Measurements from ENCODE around the gene PRAC2. TPM values are rescaled to one million over a fixed set of nuclear protein-coding genes. Genes with fewer than 3 reads are reported as not detected.

PRAC2 gene
- total and polyA plus RNA-seq, 2 of the 13 experiments (the other 11 are each of a cell fraction or from before 2014, with no cell fraction given), result not detected

GRCh38 chr17:48773245-48773644 is 50.3 kb downstream of the PRAC2 start:
- intact Hi-C loops (cut with micrococcal nuclease; ENCODE audit: unreplicated experiment) (no loop called here), in situ Hi-C loops (cut with HindIII; ENCODE audit: extremely low pct_ligation_motif_present, low pct_unique_long_range_greater_than_20kb) (no loop called here)
- WGBS (ENCODE audit: low lambda C conversion rate), result 86% methylated on average over 3 of the region's 3 CpGs
- BruUV-seq (replicated peaks), result no TSS peak
- H3K9me3 ChIP-seq (ENCODE audit: low read length), result no peaks in the 10 kb centered on the region; the same call in 1 of the 2 replicates
- no peak overlapping the region for H2AFZ ChIP-seq (ENCODE audit: low read length)
- DNase-seq (ENCODE audit: low spot score) (no peak), ATAC-seq (no peak), FAIRE-seq (no peak)
- 0 out of 5 replicates have a peak, but pooled peaks cover 0 to 4% of the 10 kb centered on the region in 2 experiments for H3K27me3 ChIP-seq (ENCODE audit: control insufficient read depth in 1 of 2, insufficient read depth in 2 of 2, low read length in 2 of 2)
- no peak for TF ChIP-seq RBFOX2 (IDR thresholded peaks at IDR 0.05; ENCODE audit: low read depth, low read length)
- no peak for TF ChIP-seq KDM6A (CRISPR knock-in tag; IDR thresholded peaks at IDR 0.05; ENCODE audit: low read depth)
- no peak for TF ChIP-seq PHF20 (CRISPR knock-in tag; IDR thresholded peaks at IDR 0.05)
- no peak for TF ChIP-seq MED13 (CRISPR knock-in tag; IDR thresholded peaks at IDR 0.05)
- no peak for TF ChIP-seq AHR (CRISPR knock-in tag; IDR thresholded peaks at IDR 0.05)
- no peak for TF ChIP-seq PCBP2 (optimal IDR thresholded peaks at IDR 0.05; ENCODE audit: low read depth, low read length, poor library complexity, severe bottlenecking)
- TF ChIP-seq KLF12 (CRISPR knock-in tag; IDR thresholded peaks at IDR 0.05; ENCODE audit: borderline replicate concordance), result no peak
- no peak for TF ChIP-seq MXD1 (CRISPR knock-in tag; IDR thresholded peaks at IDR 0.05)
- TF ChIP-seq RFX3 (CRISPR knock-in tag; IDR thresholded peaks at IDR 0.05), result no peak
- TF ChIP-seq SMAD3 (CRISPR knock-in tag; IDR thresholded peaks at IDR 0.05), result no peak
- H3K4me2 ChIP-seq (ENCODE audit: low read depth, low read length), result no peak overlapping the region
- no peak overlapping the region for H3K4me3 ChIP-seq (replicated peaks in 1 of 3; ENCODE audit: insufficient read depth in 1 of 3, low read depth in 2 of 3, low read length in 3 of 3)
- H3K4me1 ChIP-seq (ENCODE audit: insufficient read depth, low read length), result no peaks in the 10 kb centered on the region
- ChIA-PET POLR2A (no interaction called here), CTCF (ENCODE audit: low intra/inter-chr PET ratio, low total read pairs) (no interaction called here)
- H4K20me1 ChIP-seq (ENCODE audit: insufficient read depth, low read length), result no peaks in the 10 kb centered on the region
- no peak overlapping the region for H3K27ac ChIP-seq (ENCODE audit: extremely low read length, insufficient read depth, low read length)
- no peaks in the 10 kb centered on the region for H3K36me3 ChIP-seq (replicated peaks in 1 of 2; ENCODE audit: control insufficient read depth in 1 of 2, insufficient read depth in 2 of 2, low read length in 2 of 2)
- H3K9ac ChIP-seq (ENCODE audit: insufficient read depth, low read depth, low read length), result no peak overlapping the region
- no peaks in the 10 kb centered on the region for H3K79me2 ChIP-seq (ENCODE audit: insufficient read depth, low read length)

MicroRNA genes within 50 kb of the gene (microRNA counts, 767-probe panel; counts per million panel counts)
- not detected for microRNA hsa-miR-3185

Small RNA genes within 50 kb of the gene (microRNA-seq; reads per million reads assigned to microRNA genes)
- not detected for gene MIR3185

Small RNA genes within 50 kb of the gene (small RNA-seq; reads per million reads assigned to genes)
- 0 reads per million in 3 experiments for gene AC091179.2 (ENCODE audit: insufficient read depth in 2 of 3, insufficient read length in 3 of 3, low read depth in 2 of 3, low replicate concordance in 1 of 3)
- gene COX6B1P2 (ENCODE audit: insufficient read depth in 2 of 3, insufficient read length in 3 of 3, low read depth in 2 of 3, low replicate concordance in 1 of 3), result 0 reads per million in 3 experiments
- 0 reads per million in 3 experiments for gene MIR3185 (ENCODE audit: insufficient read depth in 2 of 3, insufficient read length in 3 of 3, low read depth in 2 of 3, low replicate concordance in 1 of 3)
- gene RF02132 (ENCODE audit: insufficient read depth in 2 of 3, insufficient read length in 3 of 3, low read depth in 2 of 3, low replicate concordance in 1 of 3), result 0 reads per million in 3 experiments
- gene RF02133 (ENCODE audit: insufficient read depth in 2 of 3, insufficient read length in 3 of 3, low read depth in 2 of 3, low replicate concordance in 1 of 3), result 0 reads per million in 3 experiments
- 0 reads per million in 3 experiments for gene RN7SL125P (ENCODE audit: insufficient read depth in 2 of 3, insufficient read length in 3 of 3, low read depth in 2 of 3, low replicate concordance in 1 of 3)

Other genes with a start within 250 kb of the PRAC2 start
- gene HOXB1, start 192.2 kb upstream of the PRAC2 start, total RNA-seq (2016; rRNA removed; fragmentation: Illumina TruSeq; extraction: Trizol), result not detected in 2 replicates
- gene HOXB1, start 192.2 kb upstream of the PRAC2 start, polyA plus RNA-seq (2011; rRNA removed), result not detected in 2 replicates
- gene HOXB2, start 178.1 kb upstream of the PRAC2 start, total RNA-seq (2016; rRNA removed; fragmentation: Illumina TruSeq; extraction: Trizol), result not detected in 2 replicates
- gene HOXB2, start 178.1 kb upstream of the PRAC2 start, polyA plus RNA-seq (2011; rRNA removed), result not detected in 2 replicates
- gene HOXB4, start 144.8 kb upstream of the PRAC2 start, total RNA-seq (2016; rRNA removed; fragmentation: Illumina TruSeq; extraction: Trizol), result not detected in 2 replicates
- gene HOXB4, start 144.8 kb upstream of the PRAC2 start, polyA plus RNA-seq (2011; rRNA removed), result not detected in 2 replicates
- not detected in 2 replicates for gene HOXB3, start 132.9 kb upstream of the PRAC2 start, total RNA-seq (2016; rRNA removed; fragmentation: Illumina TruSeq; extraction: Trizol)
- gene HOXB3, start 132.9 kb upstream of the PRAC2 start, polyA plus RNA-seq (2011; rRNA removed), result not detected in 2 replicates
- not detected in 2 replicates for gene HOXB5, start 129.4 kb upstream of the PRAC2 start, total RNA-seq (2016; rRNA removed; fragmentation: Illumina TruSeq; extraction: Trizol)
- not detected in 2 replicates for gene HOXB5, start 129.4 kb upstream of the PRAC2 start, polyA plus RNA-seq (2011; rRNA removed)
- not detected in 2 replicates for gene HOXB6, start 118.2 kb upstream of the PRAC2 start, total RNA-seq (2016; rRNA removed; fragmentation: Illumina TruSeq; extraction: Trizol)
- gene HOXB6, start 118.2 kb upstream of the PRAC2 start, polyA plus RNA-seq (2011; rRNA removed), result not detected in 2 replicates
- not detected in 2 replicates for gene HOXB7, start 112.2 kb upstream of the PRAC2 start, total RNA-seq (2016; rRNA removed; fragmentation: Illumina TruSeq; extraction: Trizol)
- gene HOXB7, start 112.2 kb upstream of the PRAC2 start, polyA plus RNA-seq (2011; rRNA removed), result 0.04 and 0.08 TPM in 2 replicates
- gene HOXB8, start 107.9 kb upstream of the PRAC2 start, total RNA-seq (2016; rRNA removed; fragmentation: Illumina TruSeq; extraction: Trizol), result not detected in 2 replicates
- gene HOXB8, start 107.9 kb upstream of the PRAC2 start, polyA plus RNA-seq (2011; rRNA removed), result not detected in 2 replicates
- gene HOXB9, start 96.8 kb upstream of the PRAC2 start, total RNA-seq (2016; rRNA removed; fragmentation: Illumina TruSeq; extraction: Trizol), result not detected in 2 replicates
- gene HOXB9, start 96.8 kb upstream of the PRAC2 start, polyA plus RNA-seq (2011; rRNA removed), result not detected in 2 replicates
- gene PRAC1, start 667 bp upstream of the PRAC2 start, total RNA-seq (2016; rRNA removed; fragmentation: Illumina TruSeq; extraction: Trizol), result not detected in 2 replicates
- gene PRAC1, start 667 bp upstream of the PRAC2 start, polyA plus RNA-seq (2011; rRNA removed), result not detected in 2 replicates
- not detected in 2 replicates for gene HOXB13, start 5.6 kb downstream of the PRAC2 start, total RNA-seq (2016; rRNA removed; fragmentation: Illumina TruSeq; extraction: Trizol)
- not detected in 2 replicates for gene HOXB13, start 5.6 kb downstream of the PRAC2 start, polyA plus RNA-seq (2011; rRNA removed)
- gene TTLL6, start 94.0 kb downstream of the PRAC2 start, total RNA-seq (2016; rRNA removed; fragmentation: Illumina TruSeq; extraction: Trizol), result 0.04 TPM in 1 of 2 replicates, not detected in the other
- gene TTLL6, start 94.0 kb downstream of the PRAC2 start, polyA plus RNA-seq (2011; rRNA removed), result 0.08 and 0.25 TPM in 2 replicates
- 72.9 and 112 TPM in 2 replicates for gene CALCOCO2, start 107.8 kb downstream of the PRAC2 start, total RNA-seq (2016; rRNA removed; fragmentation: Illumina TruSeq; extraction: Trizol)
- 109 and 111 TPM in 2 replicates for gene CALCOCO2, start 107.8 kb downstream of the PRAC2 start, polyA plus RNA-seq (2011; rRNA removed)
- 206 and 210 TPM in 2 replicates for gene ATP5MC1, start 169.6 kb downstream of the PRAC2 start, total RNA-seq (2016; rRNA removed; fragmentation: Illumina TruSeq; extraction: Trizol)
- 226 and 297 TPM in 2 replicates for gene ATP5MC1, start 169.6 kb downstream of the PRAC2 start, polyA plus RNA-seq (2011; rRNA removed)
- 63.2 and 72.7 TPM in 2 replicates for gene UBE2Z, start 185.2 kb downstream of the PRAC2 start, total RNA-seq (2016; rRNA removed; fragmentation: Illumina TruSeq; extraction: Trizol)
- 114 and 122 TPM in 2 replicates for gene UBE2Z, start 185.2 kb downstream of the PRAC2 start, polyA plus RNA-seq (2011; rRNA removed)
- gene SNF8, start 221.7 kb downstream of the PRAC2 start, total RNA-seq (2016; rRNA removed; fragmentation: Illumina TruSeq; extraction: Trizol), result 152 and 153 TPM in 2 replicates
- 98.6 and 114 TPM in 2 replicates for gene SNF8, start 221.7 kb downstream of the PRAC2 start, polyA plus RNA-seq (2011; rRNA removed)
- gene GIP, start 245.4 kb downstream of the PRAC2 start, total RNA-seq (2016; rRNA removed; fragmentation: Illumina TruSeq; extraction: Trizol), result 0.73 TPM in 1 of 2 replicates, not detected in the other
- 0.55 and 0.70 TPM in 2 replicates for gene GIP, start 245.4 kb downstream of the PRAC2 start, polyA plus RNA-seq (2011; rRNA removed)

All from HepG2 (cell line).